ENCODE measurements around the gene AP1B1.

The AP1B1 gene

GRCh38 chr22:29331658-29332300 is 56.6 kb downstream of the AP1B1 start:
- no peak for DNase-seq (ENCODE audit: low read depth)

- DNase-seq (ENCODE audit: low read depth) = no peak
Measured at GRCh38 chr22:29331213-29331612, 57.2 kb downstream of the AP1B1 start.

DNA sequence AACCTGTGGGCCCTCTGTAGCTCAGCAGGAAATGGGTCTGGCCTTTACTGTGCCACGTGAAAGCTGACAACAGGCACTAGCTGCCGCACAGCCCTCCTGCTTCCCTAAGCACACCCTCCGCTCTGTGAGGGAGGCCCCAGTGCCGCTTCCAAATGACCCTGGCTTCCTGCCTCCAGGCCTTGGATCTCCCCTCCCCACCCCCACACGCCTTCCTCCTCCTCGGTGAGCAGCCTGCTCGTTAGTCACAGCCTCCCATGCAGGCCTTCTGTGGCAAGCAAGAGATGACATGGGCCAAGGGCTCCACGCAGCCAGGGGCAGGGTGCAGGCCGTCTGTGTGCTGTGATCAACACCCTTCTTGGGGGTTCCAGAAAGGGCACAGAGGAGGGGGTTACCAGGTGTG is 57.6 kb downstream of the AP1B1 start:
- no peak for DNase-seq (ENCODE audit: low read depth)

- no peak for DNase-seq (ENCODE audit: low read depth)
Measured at GRCh38 chr22:29330291-29330690, 58.1 kb downstream of the AP1B1 start.

DNA sequence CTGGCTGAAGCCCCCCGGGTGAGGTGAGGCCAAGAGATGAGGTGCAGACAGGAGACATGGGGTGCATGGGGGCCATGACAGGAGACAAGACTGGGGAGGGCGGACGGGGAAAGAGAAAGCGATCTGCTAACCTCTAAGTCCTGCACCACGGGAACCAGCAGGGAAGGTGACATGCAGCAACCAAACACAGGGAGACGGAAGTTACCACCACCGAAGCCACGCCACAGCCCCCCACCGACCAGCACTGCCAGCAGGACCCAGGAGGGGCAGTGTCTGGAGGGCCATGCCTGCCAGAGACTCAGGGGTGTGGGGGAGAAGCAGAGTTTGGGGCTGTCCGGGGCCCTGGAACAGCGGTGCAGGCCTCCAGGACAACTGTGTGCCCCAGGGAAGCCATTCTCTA is 58.8 kb downstream of the AP1B1 start:
- no peak for DNase-seq (ENCODE audit: low read depth)

- DNase-seq (ENCODE audit: low read depth) = no peak
Measured at GRCh38 chr22:29328566-29329500, 59.5 kb downstream of the AP1B1 start.

DNA sequence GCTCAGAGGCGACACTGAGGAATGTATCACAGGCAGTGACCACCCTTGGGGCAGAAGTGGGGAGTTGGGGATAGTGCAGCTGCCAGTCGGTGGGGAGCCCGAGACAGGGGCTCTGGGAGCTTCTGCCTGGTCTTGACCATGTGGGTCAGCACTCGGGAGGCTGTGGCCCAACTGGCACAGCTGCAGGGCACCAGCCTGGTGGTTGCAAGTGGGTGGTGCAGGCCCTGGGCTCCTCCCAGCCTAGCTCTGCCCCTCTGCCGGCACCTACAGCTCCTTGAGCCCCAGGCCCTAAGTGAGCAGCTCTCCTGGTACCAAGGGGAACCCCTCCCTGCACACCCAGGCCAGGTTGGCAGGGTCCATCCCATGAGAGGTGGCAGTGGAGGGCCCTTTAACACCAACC is 60.3 kb downstream of the AP1B1 start:
- DNase-seq (ENCODE audit: low read depth) = no peak

DNA sequence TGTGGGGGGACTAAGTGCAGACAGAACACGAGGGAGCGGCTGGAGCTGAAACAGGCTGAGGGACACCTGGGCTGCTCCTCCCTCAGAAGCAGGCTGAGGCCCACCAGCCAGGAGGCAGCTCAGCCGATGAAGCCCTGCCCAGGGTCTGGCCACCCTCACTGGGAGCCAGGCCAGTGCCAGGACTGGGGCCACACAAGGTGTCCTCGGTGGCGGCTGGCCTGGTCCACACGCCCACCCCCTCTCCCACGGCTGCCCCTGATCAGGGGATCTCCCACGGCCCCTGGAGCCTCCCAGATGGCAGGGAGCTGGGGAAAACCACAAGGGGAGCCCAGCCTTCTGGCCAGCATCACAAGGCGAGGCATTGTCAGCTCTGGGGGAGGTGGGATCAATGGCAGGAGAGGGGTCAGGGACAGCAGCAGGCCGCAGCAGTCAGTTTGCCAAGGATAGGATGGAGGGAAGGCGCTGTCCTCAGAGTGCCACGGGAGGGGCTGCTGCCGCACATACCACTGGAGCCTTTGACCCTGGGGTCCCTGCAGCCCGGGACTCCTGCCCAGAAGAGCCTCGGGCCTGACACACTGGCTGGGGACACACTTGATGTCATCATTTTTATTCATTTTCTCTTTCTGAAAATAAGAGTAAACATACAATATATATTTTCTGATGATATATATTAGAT is 61.1 kb downstream of the AP1B1 start:
- DNase-seq (ENCODE audit: low read depth) = no peak

DNA sequence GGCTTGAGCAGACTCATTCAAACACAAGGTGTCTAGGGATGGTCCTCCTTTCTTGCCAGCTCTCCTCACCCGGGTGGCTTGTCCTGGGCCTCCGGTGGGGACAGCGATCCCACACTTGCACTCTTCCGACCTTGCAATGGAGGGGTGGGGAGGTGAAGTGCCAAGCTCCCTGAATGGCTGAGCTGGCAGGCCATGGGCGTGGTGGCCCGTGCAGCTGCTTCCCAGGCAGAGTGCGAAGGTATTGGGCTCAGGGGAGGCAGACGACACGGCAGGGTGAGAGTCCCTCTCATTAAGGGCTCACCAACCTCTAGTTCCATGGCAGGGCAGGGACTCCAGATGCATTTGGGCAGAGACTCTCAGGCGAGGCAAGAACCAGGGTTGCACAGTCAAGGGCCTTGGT is 61.9 kb downstream of the AP1B1 start:
- DNase-seq (ENCODE audit: low read depth) = no peak

DNA sequence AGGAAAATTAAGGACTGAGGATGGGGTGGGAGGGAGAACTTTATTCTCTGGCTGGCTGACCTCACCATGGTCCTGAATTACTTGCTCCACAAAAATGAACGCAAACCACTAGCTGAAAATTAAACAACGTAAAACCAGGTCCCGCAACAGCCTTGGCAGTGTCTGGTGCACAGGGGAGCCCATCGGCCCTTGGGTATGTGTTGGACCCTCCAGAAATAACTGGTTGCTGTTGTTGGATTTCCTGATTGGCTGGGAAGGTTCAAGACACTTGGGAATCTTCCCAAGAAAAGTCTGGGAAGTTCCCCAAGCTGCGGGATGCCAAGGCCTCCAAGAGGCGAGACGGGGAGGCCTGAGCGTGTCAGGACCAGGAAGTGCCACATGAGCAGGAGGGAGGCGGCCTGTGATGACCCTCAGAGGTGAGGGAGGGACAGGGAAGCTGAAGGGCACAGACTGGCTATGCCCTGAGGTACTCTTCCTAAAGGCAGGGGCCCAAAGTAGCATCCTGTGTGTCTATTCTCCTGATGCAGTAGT is 62.5 kb downstream of the AP1B1 start:
- no peak for DNase-seq (ENCODE audit: low read depth)

- DNase-seq (ENCODE audit: low read depth) = no peak
Measured at GRCh38 chr22:29325356-29325755, 63.0 kb downstream of the AP1B1 start.

- DNase-seq (ENCODE audit: low read depth) = no peak
Measured at GRCh38 chr22:29323641-29324040, 64.7 kb downstream of the AP1B1 start.

DNA sequence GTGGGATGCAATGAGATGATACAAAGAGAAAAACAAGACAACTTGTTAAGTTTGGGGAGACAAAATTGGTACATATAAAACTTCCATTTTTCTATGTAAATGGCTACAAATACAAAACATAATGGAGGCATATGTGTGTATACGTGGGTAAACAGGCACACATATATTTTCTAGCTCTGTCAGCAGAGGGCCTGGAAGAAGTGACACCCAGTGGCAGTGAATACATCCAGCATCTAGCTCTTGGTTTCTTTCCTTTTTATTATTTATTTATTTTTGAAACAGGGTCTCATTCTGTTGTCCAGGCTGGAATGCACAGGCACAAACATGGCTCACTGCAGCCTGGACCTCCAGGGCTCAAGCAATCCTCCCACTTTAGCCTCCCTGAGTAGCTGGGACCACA is 67.8 kb downstream of the AP1B1 start:
- DNase-seq (ENCODE audit: low read depth) = no peak

DNA sequence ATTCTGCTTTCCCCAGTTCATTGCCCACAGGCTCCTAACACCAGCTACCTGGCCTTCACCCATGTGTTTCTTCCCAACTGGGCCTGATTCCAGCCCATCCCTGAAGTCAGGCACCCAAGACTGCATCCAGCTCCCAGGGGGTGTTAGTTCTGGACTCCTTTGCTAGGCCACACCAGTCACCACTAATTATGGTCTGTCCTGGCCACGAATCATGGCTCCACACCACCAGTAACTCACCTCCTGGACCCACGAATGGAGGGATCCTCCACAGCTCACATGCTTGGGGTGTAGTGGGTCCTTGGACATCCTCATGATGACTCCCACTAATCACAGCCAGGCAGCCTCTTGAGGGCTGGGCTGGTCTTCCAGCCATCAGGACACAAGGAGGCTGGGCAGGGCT is 69.3 kb downstream of the AP1B1 start:
- no peak for DNase-seq (ENCODE audit: low read depth)

- DNase-seq (ENCODE audit: low read depth) = no peak
Measured at GRCh38 chr22:29317827-29318454, 70.4 kb downstream of the AP1B1 start.

DNA sequence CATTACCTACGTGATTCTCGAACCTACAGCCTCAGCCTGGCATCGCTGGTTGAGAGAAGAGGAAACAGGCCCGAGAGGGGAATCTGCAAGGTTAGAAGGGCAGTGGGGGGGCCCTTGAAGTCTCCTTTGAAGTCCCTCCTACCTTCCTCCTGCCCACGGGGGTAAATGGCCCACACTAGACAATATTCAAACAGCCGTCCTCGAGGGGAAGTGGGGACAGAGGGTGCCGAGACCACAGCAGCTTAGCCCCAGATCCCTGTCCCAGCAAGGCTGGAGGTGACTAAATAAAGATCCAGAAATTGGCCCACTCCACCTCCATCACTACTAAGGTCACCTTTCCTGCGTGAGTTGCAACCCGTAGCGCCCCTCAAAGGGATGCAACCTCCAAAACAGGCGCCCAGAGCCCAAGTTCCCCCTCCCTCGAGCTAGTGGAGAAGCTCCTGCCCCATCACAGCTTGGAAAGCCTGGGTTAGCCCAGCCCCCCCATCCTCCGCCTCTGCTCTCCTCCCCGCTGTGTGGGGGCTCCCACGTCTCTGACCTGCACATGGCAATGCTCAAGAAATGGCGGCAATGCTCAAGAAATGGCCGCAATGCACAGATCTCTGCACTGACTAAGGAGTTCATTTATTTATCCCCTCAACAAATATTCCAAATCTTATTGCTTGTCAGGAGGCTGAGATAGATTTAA is 72.1 kb downstream of the AP1B1 start:
- DNase-seq (ENCODE audit: low read depth) = no peak

- DNase-seq (ENCODE audit: low read depth) = no peak
Measured at GRCh38 chr22:29315286-29316140, 72.9 kb downstream of the AP1B1 start, which contains the start of gene RASL10A. TSS of gene RASL10A (minus strand) at chr22:29315697. CDS start at chr22:29315246, 451 bp downstream.

DNA sequence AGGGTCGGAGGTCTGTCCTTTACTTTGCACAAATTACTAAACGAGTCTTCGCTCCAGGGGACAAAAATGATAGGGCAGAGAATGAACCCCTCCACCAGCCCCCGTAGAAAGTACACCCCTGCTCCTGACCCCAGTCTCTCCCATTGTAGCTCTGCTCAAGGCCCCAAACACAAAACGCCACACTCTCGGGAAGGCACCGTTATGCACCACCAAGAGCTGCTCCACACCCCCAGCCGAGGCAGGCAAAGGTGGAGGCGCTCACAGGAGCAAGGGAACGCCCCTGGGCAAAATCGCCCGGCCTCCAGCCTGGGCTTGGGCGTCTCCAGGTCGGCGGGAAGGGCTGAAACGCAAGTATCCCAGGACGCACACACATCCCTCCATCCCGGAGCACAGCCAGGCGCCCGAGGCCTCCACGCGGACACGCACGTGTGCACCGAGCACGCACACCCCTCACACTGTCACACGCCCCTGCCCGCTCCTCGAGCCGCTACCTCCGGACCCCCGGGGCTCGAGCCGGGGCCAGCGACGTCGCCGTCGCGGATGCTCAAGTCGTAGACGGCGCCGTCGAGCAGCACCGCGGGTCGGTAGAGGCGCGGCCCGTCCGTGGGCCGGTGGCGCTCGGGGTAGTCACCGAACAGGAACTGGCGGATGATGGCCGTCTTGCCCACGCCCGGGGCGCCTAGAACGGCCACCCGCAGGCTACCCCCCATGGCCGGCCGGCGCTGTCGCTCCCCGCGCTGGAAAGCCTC is 73.7 kb downstream of the AP1B1 start:
- no peak for DNase-seq (ENCODE audit: low read depth)

DNA sequence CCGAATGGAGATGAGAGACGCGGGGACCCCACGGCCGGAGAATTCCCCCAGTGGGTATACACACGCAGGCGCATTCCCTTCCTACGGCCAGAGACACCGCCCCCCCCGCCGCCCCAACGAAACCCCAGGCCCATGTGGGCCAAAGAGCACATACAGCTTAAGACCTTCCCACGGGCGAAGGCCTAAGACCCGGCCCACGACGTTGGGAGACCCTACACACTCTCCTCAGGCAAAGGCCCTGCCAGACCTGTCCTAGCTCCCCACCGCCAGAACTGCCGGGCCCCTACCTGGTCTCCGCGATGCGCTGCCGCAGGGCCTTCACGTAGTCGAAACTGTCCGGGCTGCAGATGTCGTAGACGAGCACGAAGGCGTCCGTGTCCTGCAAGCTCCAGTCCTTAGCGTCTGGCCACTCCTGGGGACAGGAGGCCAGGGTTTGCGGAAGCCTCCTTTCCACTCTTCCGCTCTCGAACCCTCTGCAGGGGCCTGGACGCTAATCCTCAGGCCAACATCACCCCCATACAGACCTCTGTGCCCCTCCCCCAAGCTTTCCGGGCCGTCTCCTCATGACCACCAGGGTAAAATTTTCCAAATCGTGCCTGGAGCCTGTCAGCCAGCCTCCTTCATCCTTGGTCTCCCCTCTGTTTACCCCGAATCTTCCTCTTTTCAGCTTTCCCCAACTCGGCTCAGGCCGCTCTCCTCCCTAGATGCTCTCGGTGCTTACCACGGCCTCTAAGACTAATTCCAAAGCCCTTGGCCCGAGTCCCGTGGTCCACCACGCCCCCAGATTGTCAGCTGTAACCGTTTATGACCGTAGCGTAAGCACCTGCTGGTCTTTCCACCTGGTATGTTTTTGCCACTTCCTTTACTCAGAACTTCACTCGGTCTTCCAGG is 74.5 kb downstream of the AP1B1 start:
- no peak for DNase-seq (ENCODE audit: low read depth)

Data from stimulated activated CD8-positive, alpha-beta memory T cell treated with anti-CD3 and anti-CD28 coated beads, Interleukin-12 subunit alpha, Interleukin-12 subunit beta, amount 100 ng/mL, for 1 hour (primary cell).